ENCODE measurements around the gene ABHD12.

ABHD12 gene

GRCh38 chr20:25390538-25391528 is at the start of gene ABHD12:
ABHD12 (minus strand) TSS chr20:25390835; CDS start chr20:25390703, 132 bp downstream.
- no peak; the same call in 1 of the 2 replicates for TF ChIP-seq CTCF (IDR thresholded peaks at IDR 0.05; ENCODE audit: low read depth, low read length)

GRCh38 chr20:25439328-25439727 is 48.7 kb upstream of the ABHD12 start:
- TF ChIP-seq CTCF (IDR thresholded peaks at IDR 0.05; ENCODE audit: low read depth, low read length) = no peak
- DNase-seq (ENCODE audit: extremely low read depth, low read depth) = no peak

More at GRCh38 chr20:25390538-25391528, at the start of gene ABHD12:
- peak; percentile 88 for DNase-seq (ENCODE audit: extremely low read depth, low read depth)

GRCh38 chr20:25437153-25437581 is 46.5 kb upstream of the ABHD12 start:
- no peak for DNase-seq (ENCODE audit: extremely low read depth, low read depth)
- TF ChIP-seq CTCF (IDR thresholded peaks at IDR 0.05; ENCODE audit: low read depth, low read length) = no peak

DNA sequence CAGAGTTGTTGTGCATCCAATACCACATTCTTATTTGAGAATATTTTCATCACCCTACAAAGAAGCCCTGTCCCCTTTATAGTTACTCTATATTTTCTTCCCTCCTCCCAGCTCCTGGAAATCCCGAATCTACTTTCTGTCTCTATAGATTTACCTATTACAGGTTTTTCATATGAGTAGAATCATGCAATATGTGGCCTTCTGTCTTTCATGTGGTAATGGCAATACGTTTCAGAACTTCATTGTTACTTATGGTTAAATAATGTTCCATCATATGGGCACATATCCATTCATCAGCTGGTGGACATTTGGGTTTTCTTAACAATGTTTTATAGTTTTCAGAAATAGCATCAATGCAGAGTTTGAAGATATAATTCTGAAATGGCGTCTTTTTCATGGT is 33.9 kb upstream of the ABHD12 start:
- no peak for TF ChIP-seq CTCF (IDR thresholded peaks at IDR 0.05; ENCODE audit: low read depth, low read length)
- no peak for DNase-seq (ENCODE audit: extremely low read depth, low read depth)

- DNase-seq (ENCODE audit: extremely low read depth, low read depth) = no peak
- TF ChIP-seq CTCF (IDR thresholded peaks at IDR 0.05; ENCODE audit: low read depth, low read length) = no peak
Measured at GRCh38 chr20:25422032-25422431, 31.4 kb upstream of the ABHD12 start.

DNA sequence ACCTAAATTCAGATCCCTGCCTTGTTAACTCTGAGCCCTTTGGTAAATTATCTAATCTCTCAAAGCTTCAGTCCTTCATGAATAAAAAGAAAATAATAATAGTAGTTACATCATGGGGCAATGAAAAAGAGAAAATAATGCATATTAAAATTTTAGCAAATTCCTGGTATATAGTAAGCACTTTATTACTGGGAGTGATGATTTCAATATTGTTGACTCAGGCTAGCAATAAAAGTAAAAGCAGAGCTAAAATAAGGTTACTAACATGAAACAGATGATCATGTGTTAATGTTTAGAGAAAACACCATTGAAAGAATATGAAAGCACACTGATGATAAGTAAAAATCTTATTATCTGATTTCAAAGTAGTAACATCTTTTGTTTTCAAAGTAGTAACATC is 30.5 kb upstream of the ABHD12 start:
- no peak for DNase-seq (ENCODE audit: extremely low read depth, low read depth)
- TF ChIP-seq CTCF (IDR thresholded peaks at IDR 0.05; ENCODE audit: low read depth, low read length) = no peak

- DNase-seq (ENCODE audit: extremely low read depth, low read depth) = no peak
- TF ChIP-seq CTCF (IDR thresholded peaks at IDR 0.05; ENCODE audit: low read depth, low read length) = no peak
Measured at GRCh38 chr20:25418776-25419175, 28.1 kb upstream of the ABHD12 start.
